Naive thymus-derived CD4-positive, alpha-beta T cell (primary cell): ENCODE measurements around the gene NTM. TPM values are rescaled to one million over a fixed set of nuclear protein-coding genes. Genes with fewer than 3 reads are reported as not detected.
A peak's percentile ranks its signal among the peaks of the same experiment; 100 is the strongest.

Source experiments
- ATAC-seq: fragments of 150-1000 bp; cut with Tn5 transposase; 2 replicates; pipeline ENCODE4 v1.10.0; 2021; ENCODE audit warnings: mild to moderate bottlenecking, moderate library complexity
- CTCF ChIA-PET: fragments of 350-600 bp; sonication (Branson Sonifier 250); formaldehyde crosslinking; loops from one replicate; lab custom pipeline; 2021; ENCODE audit warnings: antibody characterized with exemption; lab: Charles Lee
- POLR2A ChIA-PET: fragments of 350-600 bp; sonication (Branson Sonifier 250); formaldehyde crosslinking; loops from one replicate; lab custom pipeline; 2021; ENCODE audit warnings: antibody characterized with exemption, inconsistent platforms; lab: Charles Lee
- DNase-seq, 9 donors: peaks; one replicate each; pipeline versions ENCODE4 v3.0.0 to v3.0.0-alpha.2; 2020 to 2022; ENCODE audit warnings: mixed read lengths in 1 of 9
- H3K27ac ChIP-seq: one replicate; pipeline ENCODE4 v1.7.0; 2013; ENCODE audit warnings: mild to moderate bottlenecking, low read depth, low read length, moderate library complexity
- H3K27me3 ChIP-seq, 2 donors: one replicate each; pipeline ENCODE4 v1.7.0; 2013; ENCODE audit warnings: low read length in 2 of 2, mild to moderate bottlenecking in 2 of 2, moderate library complexity in 2 of 2; ENCODE audit not compliant: control insufficient read depth in 2 of 2, insufficient read depth in 2 of 2
- H3K36me3 ChIP-seq, 3 experiments: 1 replicate in 2 of 3; 2 replicates in 1 of 3; pipeline ENCODE4 v1.7.0; 2013; ENCODE audit warnings: low read length in 3 of 3, mild to moderate bottlenecking in 3 of 3, moderate library complexity in 1 of 3; ENCODE audit not compliant: insufficient read depth in 3 of 3, control insufficient read depth in 2 of 3
- H3K4me1 ChIP-seq, 2 donors: one replicate each; pipeline ENCODE4 v1.7.0; 2013; ENCODE audit warnings: low read length in 2 of 2, mild to moderate bottlenecking in 2 of 2, moderate library complexity in 1 of 2; ENCODE audit not compliant: control insufficient read depth in 2 of 2, insufficient read depth in 2 of 2
- H3K4me3 ChIP-seq: 2 replicates; pipeline ENCODE4 v1.7.0; 2013; ENCODE audit warnings: mild to moderate bottlenecking, low read length
- H3K9me3 ChIP-seq, 3 experiments: 1 replicate in 2 of 3; 2 replicates in 1 of 3; pipeline ENCODE4 v1.7.0; 2013; ENCODE audit warnings: low read length in 3 of 3; ENCODE audit not compliant: control insufficient read depth in 2 of 3
- H3K27ac Mint-ChIP-seq, 9 donors: one replicate each; pipeline ENCODE4 v1.8.0; 2020 to 2022; ENCODE audit warnings: mixed read lengths in 9 of 9, mild to moderate bottlenecking in 8 of 9, moderate library complexity in 5 of 9, inconsistent platforms in 2 of 9
- H3K27me3 Mint-ChIP-seq, 5 donors: one replicate each; pipeline ENCODE4 v1.8.0; 2021 to 2022; ENCODE audit warnings: mixed read lengths in 5 of 5, mild to moderate bottlenecking in 1 of 5
- H3K36me3 Mint-ChIP-seq, 5 donors: one replicate each; pipeline ENCODE4 v1.8.0; 2020 to 2022; ENCODE audit warnings: mixed read lengths in 5 of 5, mild to moderate bottlenecking in 3 of 5, inconsistent platforms in 1 of 5
- H3K4me1 Mint-ChIP-seq, 7 donors: one replicate each; pipeline ENCODE4 v1.8.0; 2020 to 2022; ENCODE audit warnings: mixed read lengths in 7 of 7, mild to moderate bottlenecking in 3 of 7, inconsistent platforms in 1 of 7
- H3K4me3 Mint-ChIP-seq, 10 donors: one replicate each; pipeline ENCODE4 v1.8.0; 2020 to 2022; ENCODE audit warnings: mild to moderate bottlenecking in 10 of 10, mixed read lengths in 10 of 10, moderate library complexity in 6 of 10, inconsistent platforms in 2 of 10
- H3K9me3 Mint-ChIP-seq, 11 donors: one replicate each; pipeline ENCODE4 v1.8.0; 2020 to 2022; ENCODE audit warnings: mixed read lengths in 11 of 11, mild to moderate bottlenecking in 4 of 11, inconsistent platforms in 1 of 11, moderate library complexity in 1 of 11
- intact Hi-C, 2 donors: fragments of 100-400 bp; cut with micrococcal nuclease; formaldehyde crosslinking; loops; one replicate each; pipeline ENCODE4 v1.15.1; 2023
- polyA plus RNA-seq, 2 donors: library from polyadenylated mRNA; unstranded; fragments of 300-500 nt; fragmentation: Illumina TruSeq; gene quantifications; one replicate each; pipeline ENCODE4 v1.2.3, GENCODE V29; 2021
- total RNA-seq, 6 experiments: library from RNA in 5 of 6; stranded (reverse) in 5 of 6; gene quantifications; 1 replicate in 5 of 6; 2 replicates in 1 of 6; pipeline ENCODE4 v1.2.3 and lab custom pipeline; 2021 to 2026

The NTM gene
- total and polyA plus RNA-seq, 7 experiments from 2014 or later = not detected

GRCh38 chr11:132263241-132263640, 892.8 kb downstream of the NTM start:
- DNase-seq (no peak), ATAC-seq (no peak)
- Histone ChIP-seq H3K4me3 (no peak overlapping the region), H3K27ac (no peak overlapping the region), H3K9me3 (no peaks in the 10 kb centered on the region), H3K36me3 (no peaks in the 10 kb centered on the region), H3K4me1 (no peaks in the 10 kb centered on the region), H3K27me3 (no peaks in the 10 kb centered on the region)
- peaks cover 0 to 5% (median under 1%) of the 10 kb centered on the region in 11 donors for H3K9me3 Mint-ChIP-seq
- peak overlapping the region in 1 of 9 donors; percentile 42 for H3K27ac Mint-ChIP-seq
- H3K36me3 Mint-ChIP-seq = no peaks in the 10 kb centered on the region
- intact Hi-C loops = no loop called here
- H3K4me3 Mint-ChIP-seq = no peak overlapping the region
- H3K4me1 Mint-ChIP-seq = no peaks in the 10 kb centered on the region
- POLR2A ChIA-PET = no interaction called here
- CTCF ChIA-PET = no interaction called here
- no peaks in the 10 kb centered on the region for H3K27me3 Mint-ChIP-seq

- Mint-ChIP-seq H3K4me3 (no peak overlapping the region), H3K4me1 (no peaks in the 10 kb centered on the region), H3K36me3 (no peaks in the 10 kb centered on the region), H3K9me3 (peaks cover 0 to 5% (median 2%) of the 10 kb centered on the region in 11 donors), H3K27me3 (no peaks in the 10 kb centered on the region), H3K27ac (no peak overlapping the region)
- Histone ChIP-seq H3K9me3 (no peaks in the 10 kb centered on the region), H3K4me1 (no peaks in the 10 kb centered on the region), H3K4me3 (no peak overlapping the region), H3K27ac (no peak overlapping the region), H3K27me3 (no peaks in the 10 kb centered on the region), H3K36me3 (no peaks in the 10 kb centered on the region)
- CTCF ChIA-PET = no interaction called here
- intact Hi-C loops = no loop called here
- no peak for DNase-seq
- POLR2A ChIA-PET = no interaction called here
- ATAC-seq = no peak
Observed at GRCh38 chr11:132263875-132264274, 893.5 kb downstream of the NTM start.

- Histone ChIP-seq H3K4me1 (no peaks in the 10 kb centered on the region), H3K27me3 (no peaks in the 10 kb centered on the region), H3K27ac (no peak overlapping the region), H3K4me3 (no peak overlapping the region), H3K36me3 (no peaks in the 10 kb centered on the region), H3K9me3 (no peaks in the 10 kb centered on the region)
- intact Hi-C loops = no loop called here
- H3K36me3 Mint-ChIP-seq = no peaks in the 10 kb centered on the region
- ATAC-seq = no peak
- no peaks in the 10 kb centered on the region for H3K4me1 Mint-ChIP-seq
- no peaks in the 10 kb centered on the region for H3K27me3 Mint-ChIP-seq
- H3K9me3 Mint-ChIP-seq = peaks cover 0 to 5% (median 2%) of the 10 kb centered on the region in 11 donors
- no peak overlapping the region for H3K27ac Mint-ChIP-seq
- no peak for DNase-seq
- ChIA-PET POLR2A (no interaction called here), CTCF (interaction anchor here (0.6 kb wide), 1 partner anchor 17 kb away, joined by 3 read pairs; no protein-coding TSS in a partner anchor)
- H3K4me3 Mint-ChIP-seq = no peak overlapping the region
Observed at GRCh38 chr11:132264616-132265015, 894.2 kb downstream of the NTM start.

- H3K9me3 Mint-ChIP-seq = peaks cover 0 to 9% (median 0%) of the 10 kb centered on the region in 11 donors
- ChIA-PET POLR2A (no interaction called here), CTCF (no interaction called here)
- no peak overlapping the region for H3K27ac ChIP-seq
- no peak overlapping the region for H3K4me3 ChIP-seq
- no peaks in the 10 kb centered on the region for H3K9me3 ChIP-seq
- peak overlapping the region in 1 of 9 donors; percentile 7 for H3K27ac Mint-ChIP-seq
- peaks cover 0 to 4% (median 1%) of the 10 kb centered on the region in 5 donors for H3K27me3 Mint-ChIP-seq
- intact Hi-C loops = no loop called here
- no peaks in the 10 kb centered on the region for H3K36me3 Mint-ChIP-seq
- H3K36me3 ChIP-seq = no peaks in the 10 kb centered on the region
- ATAC-seq (no peak), DNase-seq (no peak)
- no peak overlapping the region for H3K4me3 Mint-ChIP-seq
- no peaks in the 10 kb centered on the region for H3K4me1 ChIP-seq
- no peaks in the 10 kb centered on the region for H3K27me3 ChIP-seq
- H3K4me1 Mint-ChIP-seq = no peaks in the 10 kb centered on the region
Observed at GRCh38 chr11:132278801-132279574, 908.6 kb downstream of the NTM start.

GRCh38 chr11:132284048-132284447, 913.6 kb downstream of the NTM start:
- intact Hi-C loops = no loop called here
- H3K27ac Mint-ChIP-seq = no peak overlapping the region

GRCh38 chr11:132284611-132285010, 914.2 kb downstream of the NTM start:
- no peaks in the 10 kb centered on the region for H3K9me3 ChIP-seq
- intact Hi-C loops = no loop called here

More at GRCh38 chr11:132284048-132284447, 913.6 kb downstream of the NTM start:
- ChIA-PET POLR2A (no interaction called here), CTCF (no interaction called here)
- ATAC-seq (no peak), DNase-seq (no peak)
- Mint-ChIP-seq H3K36me3 (peaks cover 0 to 5% (median 0%) of the 10 kb centered on the region in 5 donors), H3K4me3 (no peak overlapping the region), H3K27me3 (peaks cover 0 to 22% (median 4%) of the 10 kb centered on the region in 5 donors), H3K4me1 (no peaks in the 10 kb centered on the region), H3K9me3 (peaks cover 0 to 15% (median 3%) of the 10 kb centered on the region in 11 donors)
- Histone ChIP-seq H3K36me3 (no peaks in the 10 kb centered on the region), H3K27me3 (no peaks in the 10 kb centered on the region), H3K4me1 (no peaks in the 10 kb centered on the region), H3K9me3 (no peaks in the 10 kb centered on the region), H3K27ac (no peak overlapping the region), H3K4me3 (no peak overlapping the region)

GRCh38 chr11:132285631-132286030, 915.2 kb downstream of the NTM start:
- Histone ChIP-seq H3K27me3 (no peaks in the 10 kb centered on the region), H3K27ac (no peak overlapping the region), H3K36me3 (no peaks in the 10 kb centered on the region), H3K4me3 (no peak overlapping the region), H3K4me1 (no peaks in the 10 kb centered on the region), H3K9me3 (no peaks in the 10 kb centered on the region)
- peaks cover 0 to 5% (median 0%) of the 10 kb centered on the region in 5 donors for H3K36me3 Mint-ChIP-seq
- intact Hi-C loops = no loop called here
- peaks cover 0 to 10% (median 4%) of the 10 kb centered on the region in 11 donors for H3K9me3 Mint-ChIP-seq
- H3K4me3 Mint-ChIP-seq = no peak overlapping the region
- peaks cover 0 to 31% (median 4%) of the 10 kb centered on the region in 5 donors for H3K27me3 Mint-ChIP-seq
- no peaks in the 10 kb centered on the region for H3K4me1 Mint-ChIP-seq
- ATAC-seq (no peak), DNase-seq (no peak)
- CTCF ChIA-PET = no interaction called here
- no peak overlapping the region for H3K27ac Mint-ChIP-seq
- POLR2A ChIA-PET = no interaction called here

More at GRCh38 chr11:132284611-132285010, 914.2 kb downstream of the NTM start:
- peaks cover 0 to 5% (median 0%) of the 10 kb centered on the region in 5 donors for H3K36me3 Mint-ChIP-seq
- H3K27ac Mint-ChIP-seq = no peak overlapping the region
- no peak overlapping the region for H3K4me3 Mint-ChIP-seq
- ATAC-seq (no peak), DNase-seq (no peak)
- Histone ChIP-seq H3K36me3 (no peaks in the 10 kb centered on the region), H3K27ac (no peak overlapping the region), H3K4me3 (no peak overlapping the region), H3K4me1 (no peaks in the 10 kb centered on the region), H3K27me3 (no peaks in the 10 kb centered on the region)
- peaks cover 0 to 25% (median 4%) of the 10 kb centered on the region in 5 donors for H3K27me3 Mint-ChIP-seq
- no peaks in the 10 kb centered on the region for H3K4me1 Mint-ChIP-seq
- ChIA-PET POLR2A (no interaction called here), CTCF (no interaction called here)
- peaks cover 0 to 14% (median 3%) of the 10 kb centered on the region in 11 donors for H3K9me3 Mint-ChIP-seq
